HAP-1 (cell line): ENCODE data around the gene CACNB1.

Experiments
- DNase-seq, 2 experiments: peaks; one replicate each; pipeline ENCODE4 v3.0.0-alpha.2; 2016 to 2020; ENCODE audit warnings: low spot score in 2 of 2
- H3K27me3 ChIP-seq: fragments of 250-450 bp; sonication (Bioruptor Pico); 2 replicates; pipeline ENCODE4 v1.5.1; 2020; ENCODE audit warnings: low read depth, mild to moderate bottlenecking, moderate library complexity
- H3K36me3 ChIP-seq: fragments of 250-450 bp; sonication (Bioruptor Pico); replicated peaks from 2 replicates; pipeline ENCODE4 v1.5.1; 2020; ENCODE audit warnings: mild to moderate bottlenecking
- H3K4me1 ChIP-seq: fragments of 250-450 bp; sonication (Bioruptor Pico); 2 replicates; pipeline ENCODE4 v1.5.1; 2020; ENCODE audit warnings: mild to moderate bottlenecking
- H3K4me3 ChIP-seq: fragments of 250-450 bp; sonication (Bioruptor Pico); 2 replicates; pipeline ENCODE4 v1.5.1; 2020; ENCODE audit warnings: mild to moderate bottlenecking, moderate library complexity
- H3K9me3 ChIP-seq: fragments of 250-450 bp; sonication (Bioruptor Pico); 2 replicates; pipeline ENCODE4 v1.5.1; 2020; ENCODE audit warnings: mild to moderate bottlenecking, moderate library complexity
- in situ Hi-C: fragments of 300-500 bp; cut with MboI; formaldehyde crosslinking; loops from 3 replicates; pipeline ENCODE4 v1.14.3; 2020; ENCODE audit warnings: low sequenced_read_pairs, inconsistent platforms, mixed read lengths

Gene CACNB1

GRCh38 chr17:39197380-39198185, at the start of gene CACNB1:
TSS of gene CACNB1 (minus strand) at chr17:39197669. CDS start at chr17:39197495, 174 bp downstream.
- peak; percentile 81 to 93 for DNase-seq
- peaks cover 30% of the 10 kb centered on the region for H3K36me3 ChIP-seq
- H3K4me3 ChIP-seq, result peak within 1 kb of the TSS; percentile 67
- H3K4me1 ChIP-seq, result peaks cover 20% of the 10 kb centered on the region
- in situ Hi-C loops, result no loop called here
- no peaks in the 10 kb centered on the region for H3K27me3 ChIP-seq
- H3K9me3 ChIP-seq, result no peaks in the 10 kb centered on the region

- Histone ChIP-seq H3K4me1 (no peaks in the 10 kb centered on the region), H3K27me3 (no peaks in the 10 kb centered on the region), H3K4me3 (no peak overlapping the region), H3K9me3 (no peaks in the 10 kb centered on the region), H3K36me3 (no peaks in the 10 kb centered on the region)
- DNase-seq, result no peak
- in situ Hi-C loops, result loop anchor here (5.0 to 10.0 kb wide), 2 partner anchors 44 to 261 kb away; partner anchors contain the start of gene RPL19
These were observed 48.8 kb upstream of the CACNB1 start for GRCh38 chr17:39246274-39246673.

- no peak overlapping the region for H3K4me3 ChIP-seq
- H3K36me3 ChIP-seq, result no peaks in the 10 kb centered on the region
- peak; percentile 73 to 93 for DNase-seq
- H3K9me3 ChIP-seq, result no peaks in the 10 kb centered on the region
- no peaks in the 10 kb centered on the region for H3K4me1 ChIP-seq
- H3K27me3 ChIP-seq, result no peaks in the 10 kb centered on the region
- in situ Hi-C loops, result loop anchor here (5.0 to 10.0 kb wide), 2 partner anchors 43 to 260 kb away; partner anchors contain the start of gene RPL19
These were observed 47.4 kb upstream of the CACNB1 start for GRCh38 chr17:39244600-39245570.

- Histone ChIP-seq H3K4me1 (no peaks in the 10 kb centered on the region), H3K9me3 (no peaks in the 10 kb centered on the region), H3K27me3 (no peaks in the 10 kb centered on the region), H3K4me3 (no peak overlapping the region), H3K36me3 (no peaks in the 10 kb centered on the region)
- in situ Hi-C loops, result loop anchor here (10.0 kb wide), 1 partner anchor 259 kb away; no protein-coding TSS in a partner anchor
- DNase-seq, result no peak
These were observed 46.6 kb upstream of the CACNB1 start for GRCh38 chr17:39244016-39244599.

- in situ Hi-C loops, result loop anchor here (10.0 kb wide), 1 partner anchor 258 kb away; no protein-coding TSS in a partner anchor
- Histone ChIP-seq H3K9me3 (no peaks in the 10 kb centered on the region), H3K36me3 (no peaks in the 10 kb centered on the region), H3K4me1 (no peaks in the 10 kb centered on the region), H3K4me3 (no peak overlapping the region), H3K27me3 (no peaks in the 10 kb centered on the region)
- no peak for DNase-seq
These were observed 45.7 kb upstream of the CACNB1 start for GRCh38 chr17:39243155-39243554.

GRCh38 chr17:39240631-39241030, 43.2 kb upstream of the CACNB1 start:
- H3K9me3 ChIP-seq, result no peaks in the 10 kb centered on the region
- in situ Hi-C loops, result loop anchor here (10.0 kb wide), 1 partner anchor 256 kb away; no protein-coding TSS in a partner anchor
- DNase-seq, result no peak
- no peaks in the 10 kb centered on the region for H3K36me3 ChIP-seq
- no peaks in the 10 kb centered on the region for H3K4me1 ChIP-seq
- no peaks in the 10 kb centered on the region for H3K27me3 ChIP-seq
- H3K4me3 ChIP-seq, result no peak overlapping the region

GRCh38 chr17:39239640-39240314, 42.3 kb upstream of the CACNB1 start:
- Histone ChIP-seq H3K27me3 (no peaks in the 10 kb centered on the region), H3K9me3 (no peaks in the 10 kb centered on the region), H3K36me3 (no peaks in the 10 kb centered on the region), H3K4me3 (no peak overlapping the region), H3K4me1 (no peaks in the 10 kb centered on the region)
- peak in 1 of 2 experiments; percentile 80 for DNase-seq
- in situ Hi-C loops, result loop anchor here (10.0 kb wide), 1 partner anchor 255 kb away; no protein-coding TSS in a partner anchor

GRCh38 chr17:39238311-39238972, 41.0 kb upstream of the CACNB1 start:
- H3K4me1 ChIP-seq, result no peaks in the 10 kb centered on the region
- no peak overlapping the region for H3K4me3 ChIP-seq
- no peaks in the 10 kb centered on the region for H3K9me3 ChIP-seq
- H3K36me3 ChIP-seq, result no peaks in the 10 kb centered on the region
- H3K27me3 ChIP-seq, result no peaks in the 10 kb centered on the region
- no peak for DNase-seq
- in situ Hi-C loops, result no loop called here

GRCh38 chr17:39237586-39237985, 40.1 kb upstream of the CACNB1 start:
- no peak overlapping the region for H3K4me3 ChIP-seq
- no peaks in the 10 kb centered on the region for H3K27me3 ChIP-seq
- DNase-seq, result no peak
- in situ Hi-C loops, result no loop called here
- H3K36me3 ChIP-seq, result no peaks in the 10 kb centered on the region
- no peaks in the 10 kb centered on the region for H3K4me1 ChIP-seq
- no peaks in the 10 kb centered on the region for H3K9me3 ChIP-seq

- in situ Hi-C loops, result no loop called here
- H3K27me3 ChIP-seq, result no peaks in the 10 kb centered on the region
- H3K9me3 ChIP-seq, result no peaks in the 10 kb centered on the region
- no peak for DNase-seq
- H3K4me3 ChIP-seq, result no peak overlapping the region
- H3K4me1 ChIP-seq, result no peaks in the 10 kb centered on the region; the same call in 1 of the 2 replicates
- H3K36me3 ChIP-seq, result no peaks in the 10 kb centered on the region
These were observed 39.5 kb upstream of the CACNB1 start for GRCh38 chr17:39236981-39237441.

GRCh38 chr17:39236450-39236927, 39.0 kb upstream of the CACNB1 start:
- DNase-seq, result no peak
- no peaks in the 10 kb centered on the region for H3K9me3 ChIP-seq
- H3K4me1 ChIP-seq, result peaks cover 4% of the 10 kb centered on the region; the same call in 1 of the 2 replicates
- no peak overlapping the region for H3K4me3 ChIP-seq
- in situ Hi-C loops, result no loop called here
- H3K36me3 ChIP-seq, result no peaks in the 10 kb centered on the region
- H3K27me3 ChIP-seq, result no peaks in the 10 kb centered on the region
